AG10803 (cell line): ENCODE results near the gene ADAMTS2.

Experiments used
- DNase-seq: peaks from one replicate; pipeline ENCODE4 v3.0.0; 2010; ENCODE audit warnings: low read depth
- H3K4me3 ChIP-seq: 2 replicates; pipeline ENCODE4 v1.5.1; 2011; ENCODE audit warnings: mild to moderate bottlenecking, low read length, control low read depth
- CTCF ChIP-seq: conservative IDR thresholded peaks from 2 replicates; pipeline ENCODE4 v1.5.1; 2011; ENCODE audit warnings: mild to moderate bottlenecking, low read length, control low read depth, inconsistent platforms

The ADAMTS2 gene

GRCh38 chr5:179235416-179236400, 109.6 kb downstream of the ADAMTS2 start:
- H3K4me3 ChIP-seq = no peak overlapping the region
- no peak for TF ChIP-seq CTCF
- DNase-seq = peak; percentile 29

- H3K4me3 ChIP-seq = no peak overlapping the region
- TF ChIP-seq CTCF = no peak
- no peak for DNase-seq
These were observed 110.6 kb downstream of the ADAMTS2 start for GRCh38 chr5:179234563-179235135.

GRCh38 chr5:179233909-179234562, 111.2 kb downstream of the ADAMTS2 start:
- TF ChIP-seq CTCF = no peak
- no peak for DNase-seq
- H3K4me3 ChIP-seq = no peak overlapping the region

- H3K4me3 ChIP-seq = no peak overlapping the region
- DNase-seq = no peak
- no peak for TF ChIP-seq CTCF
These were observed 113.0 kb downstream of the ADAMTS2 start for GRCh38 chr5:179232091-179232735.

- no peak for TF ChIP-seq CTCF
- no peak overlapping the region for H3K4me3 ChIP-seq
- no peak for DNase-seq
These were observed 114.0 kb downstream of the ADAMTS2 start for GRCh38 chr5:179231309-179231708.

GRCh38 chr5:179230061-179230461, 115.2 kb downstream of the ADAMTS2 start:
- DNase-seq = no peak
- H3K4me3 ChIP-seq = no peak overlapping the region
- TF ChIP-seq CTCF = no peak
